ENCODE measurements around the gene WDR77.

- TF ChIP-seq CTCF (conservative IDR thresholded peaks at IDR 0.05; ENCODE audit: low read depth, low read length): no peak
- TF ChIP-seq EZH2 (IDR thresholded peaks at IDR 0.05; ENCODE audit: low read length, unreplicated experiment): no peak
Observed at GRCh38 chr1:111448482-111448917, 556 bp downstream of the WDR77 start.

All from PC-3 (cell line).